ENCODE data around the gene GFPT2.

Gene GFPT2

GRCh38 chr5:180338001-180338707 is 15.0 kb downstream of the GFPT2 start:
- no peak for DNase-seq (ENCODE audit: extremely low spot score)
- no peak for TF ChIP-seq CTCF (IDR thresholded peaks at IDR 0.05; ENCODE audit: control extremely low read depth, extremely low read depth, low read depth, missing control alignments)
- ChIA-PET POLR2A (no interaction called here), CTCF (interaction anchor here (10.8 kb wide), 1 partner anchor 10 kb away, joined by 54 read pairs; no protein-coding TSS in a partner anchor)

- no peak for TF ChIP-seq CTCF (IDR thresholded peaks at IDR 0.05; ENCODE audit: control extremely low read depth, extremely low read depth, low read depth, missing control alignments)
- POLR2A ChIA-PET: no interaction called here
- CTCF ChIA-PET: interaction anchor here (2.4 to 10.8 kb wide), 2 partner anchors 8 to 20 kb away, joined by 6 to 54 read pairs; no protein-coding TSS in a partner anchor
- no peak for DNase-seq (ENCODE audit: extremely low spot score)
Measured at GRCh38 chr5:180336234-180337020, 16.7 kb downstream of the GFPT2 start.

- no peak for TF ChIP-seq CTCF (IDR thresholded peaks at IDR 0.05; ENCODE audit: control extremely low read depth, extremely low read depth, low read depth, missing control alignments)
- POLR2A ChIA-PET: no interaction called here
- no peak for DNase-seq (ENCODE audit: extremely low spot score)
- CTCF ChIA-PET: interaction anchor here (2.4 to 10.8 kb wide), 3 partner anchors 7 to 41 kb away, joined by 6 to 54 read pairs (median 27); no protein-coding TSS in a partner anchor
Measured at GRCh38 chr5:180335614-180336233, 17.4 kb downstream of the GFPT2 start.

GRCh38 chr5:180334751-180335613 is 18.2 kb downstream of the GFPT2 start:
- TF ChIP-seq CTCF (IDR thresholded peaks at IDR 0.05; ENCODE audit: control extremely low read depth, extremely low read depth, low read depth, missing control alignments): no peak
- ChIA-PET POLR2A (no interaction called here), CTCF (interaction anchor here (0.6 to 4.7 kb wide), 3 partner anchors 19 to 136 kb away, joined by 3 to 27 read pairs (median 6); no protein-coding TSS in a partner anchor)
- DNase-seq (ENCODE audit: extremely low spot score): no peak

GRCh38 chr5:180334176-180334575 is 19.0 kb downstream of the GFPT2 start:
- CTCF ChIA-PET: interaction anchor here (0.6 to 4.7 kb wide), 3 partner anchors 18 to 137 kb away, joined by 3 to 27 read pairs (median 6); no protein-coding TSS in a partner anchor

More at GRCh38 chr5:180334176-180334575, 19.0 kb downstream of the GFPT2 start:
- POLR2A ChIA-PET: no interaction called here
- no peak for DNase-seq (ENCODE audit: extremely low spot score)
- no peak for TF ChIP-seq CTCF (IDR thresholded peaks at IDR 0.05; ENCODE audit: control extremely low read depth, extremely low read depth, low read depth, missing control alignments)

Data from GM10248 (cell line).